Activated CD4-positive, alpha-beta T cell treated with anti-CD3 and anti-CD28 coated beads, Interleukin-2, amount 10 ng/mL, durations not matched to agents 24 days and 14 days (primary cell): Measurements from ENCODE around the gene ZSWIM9. TPM values are rescaled to one million over a fixed set of nuclear protein-coding genes. Genes with fewer than 3 reads are reported as not detected.

ENCODE experiments used
- DNase-seq: peaks from one replicate; pipeline ENCODE4 v3.0.0; 2022
- H3K27ac Mint-ChIP-seq: one replicate; pipeline ENCODE4 v1.8.0; 2022; ENCODE audit warnings: mild to moderate bottlenecking, mixed read lengths
- H3K27me3 Mint-ChIP-seq: one replicate; pipeline ENCODE4 v1.8.0; 2022; ENCODE audit warnings: mixed read lengths
- H3K36me3 Mint-ChIP-seq: one replicate; pipeline ENCODE4 v1.8.0; 2022; ENCODE audit warnings: low read depth, mild to moderate bottlenecking, mixed read lengths
- H3K4me1 Mint-ChIP-seq: one replicate; pipeline ENCODE4 v1.8.0; 2021; ENCODE audit warnings: mixed read lengths
- H3K4me3 Mint-ChIP-seq: one replicate; pipeline ENCODE4 v1.8.0; 2022; ENCODE audit warnings: mild to moderate bottlenecking, moderate library complexity, mixed read lengths
- H3K9me3 Mint-ChIP-seq: one replicate; pipeline ENCODE4 v1.8.0; 2021; ENCODE audit warnings: mixed read lengths
- intact Hi-C: fragments of 100-400 bp; cut with micrococcal nuclease; formaldehyde crosslinking; loops from one replicate; pipeline ENCODE4 v1.15.1; 2023
- total RNA-seq: library from RNA; stranded (reverse); gene quantifications from 2 replicates; pipeline ENCODE4 v1.2.3, GENCODE V29; 2022

Gene ZSWIM9
- total RNA-seq, 1 donor from 2014 or later, result 9.9 TPM

DNA sequence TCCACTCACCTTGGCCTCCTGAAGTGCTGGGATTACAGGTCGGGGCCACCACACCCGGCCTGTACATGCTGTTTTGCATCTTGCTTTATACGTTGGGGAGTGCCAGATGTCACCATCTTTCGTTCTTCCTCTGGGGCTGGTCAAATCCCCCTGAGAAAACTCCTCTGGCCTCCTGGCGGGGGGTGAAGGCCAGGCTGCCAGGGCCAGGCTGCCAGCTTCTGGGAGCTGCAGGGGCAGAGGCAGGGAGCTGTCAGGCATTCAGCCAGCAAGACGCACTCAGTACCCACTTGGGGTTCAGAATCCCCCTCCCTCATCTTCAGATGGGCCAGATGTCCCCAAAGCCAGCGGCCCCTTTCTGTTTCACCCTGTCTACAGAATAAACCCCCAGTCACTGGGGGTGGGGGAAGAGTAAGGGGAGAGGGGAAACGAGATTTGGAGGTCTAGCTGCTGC is 16.1 kb downstream of the ZSWIM9 start:
- H3K4me1 Mint-ChIP-seq, result no peaks in the 10 kb centered on the region
- DNase-seq, result no peak
- no peaks in the 10 kb centered on the region for H3K27me3 Mint-ChIP-seq
- H3K9me3 Mint-ChIP-seq, result no peaks in the 10 kb centered on the region
- intact Hi-C loops, result no loop called here
- H3K4me3 Mint-ChIP-seq, result no peak overlapping the region
- H3K36me3 Mint-ChIP-seq, result peaks cover 44% of the 10 kb centered on the region
- H3K27ac Mint-ChIP-seq, result no peak overlapping the region

DNA sequence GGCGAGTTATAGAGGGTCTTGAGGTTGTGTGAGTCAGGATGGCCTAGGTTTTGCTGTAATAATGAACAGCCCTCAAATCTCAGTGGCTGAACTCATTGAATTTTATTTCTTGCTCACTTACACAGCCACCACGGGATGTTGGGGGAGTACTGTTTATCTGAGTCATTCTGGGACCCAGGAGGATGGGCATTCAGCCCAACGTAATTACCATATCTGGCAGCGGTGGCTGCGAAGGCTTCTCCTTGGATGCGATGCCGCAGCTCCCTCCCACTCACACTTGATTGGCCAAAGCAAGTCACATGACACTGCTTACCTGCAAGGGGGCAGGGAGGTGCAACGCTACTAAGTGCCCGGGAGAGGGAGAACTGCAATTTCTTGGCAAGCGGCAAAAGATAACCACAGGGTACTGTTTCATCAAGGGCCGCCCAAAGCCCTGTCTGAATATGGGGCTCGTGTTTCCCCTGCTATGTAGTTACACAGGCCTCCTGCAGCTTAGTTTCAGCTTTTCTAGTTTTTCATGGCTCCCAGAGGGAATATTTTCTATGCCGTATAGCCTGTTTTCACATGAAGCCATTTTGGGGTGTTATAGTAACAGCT is 19.9 kb downstream of the ZSWIM9 start:
- Mint-ChIP-seq H3K4me1 (peaks cover 2% of the 10 kb centered on the region), H3K36me3 (peaks cover 30% of the 10 kb centered on the region), H3K27ac (no peak overlapping the region), H3K4me3 (no peak overlapping the region), H3K27me3 (no peaks in the 10 kb centered on the region), H3K9me3 (no peaks in the 10 kb centered on the region)
- DNase-seq, result no peak
- intact Hi-C loops, result no loop called here

DNA sequence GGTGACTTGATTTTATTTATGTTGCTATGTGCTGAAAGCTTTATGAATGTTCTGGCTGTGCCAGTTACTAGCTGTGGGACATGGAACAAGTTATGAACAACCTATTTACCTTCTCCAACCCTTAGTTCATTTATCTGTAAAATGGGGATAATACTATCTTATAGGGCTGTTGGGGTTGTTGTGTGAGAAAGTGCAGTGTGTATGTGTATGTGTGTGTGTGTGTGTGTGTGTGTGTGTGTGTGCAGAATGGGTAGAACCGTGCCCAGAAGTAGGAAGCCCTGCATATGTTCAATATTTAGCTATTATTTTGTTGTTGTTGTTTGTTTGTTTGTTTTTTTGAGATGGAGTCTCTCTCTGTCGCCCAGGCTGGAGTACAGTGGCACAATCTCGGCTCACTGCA is 20.4 kb downstream of the ZSWIM9 start:
- Mint-ChIP-seq H3K27ac (no peak overlapping the region), H3K36me3 (peaks cover 30% of the 10 kb centered on the region), H3K9me3 (no peaks in the 10 kb centered on the region), H3K4me1 (peaks cover 2% of the 10 kb centered on the region), H3K4me3 (no peak overlapping the region), H3K27me3 (no peaks in the 10 kb centered on the region)
- DNase-seq, result no peak
- intact Hi-C loops, result no loop called here

DNA sequence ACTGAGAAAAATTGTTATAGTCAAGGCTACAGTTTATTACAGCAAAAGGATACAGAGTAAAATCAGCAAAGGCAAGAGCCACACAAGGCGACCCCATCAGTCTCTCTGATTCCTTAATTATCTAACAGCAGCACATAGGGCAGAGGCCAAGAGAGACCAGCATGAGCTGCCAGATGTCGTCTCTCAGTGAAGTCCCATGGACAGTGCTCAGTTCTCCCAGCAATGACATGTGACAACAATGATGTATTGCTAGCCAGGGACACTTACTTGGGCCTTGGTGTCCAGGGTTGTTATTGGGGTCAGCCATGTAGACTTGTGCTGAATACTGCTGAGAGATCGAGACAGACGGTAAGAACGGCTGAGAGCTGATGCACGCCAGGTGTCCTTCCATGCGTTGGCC is 22.3 kb downstream of the ZSWIM9 start:
- no peak for DNase-seq
- intact Hi-C loops, result no loop called here
- H3K4me1 Mint-ChIP-seq, result peaks cover 2% of the 10 kb centered on the region
- H3K9me3 Mint-ChIP-seq, result no peaks in the 10 kb centered on the region
- no peaks in the 10 kb centered on the region for H3K27me3 Mint-ChIP-seq
- H3K4me3 Mint-ChIP-seq, result no peak overlapping the region
- H3K27ac Mint-ChIP-seq, result no peak overlapping the region
- peaks cover 29% of the 10 kb centered on the region for H3K36me3 Mint-ChIP-seq

DNA sequence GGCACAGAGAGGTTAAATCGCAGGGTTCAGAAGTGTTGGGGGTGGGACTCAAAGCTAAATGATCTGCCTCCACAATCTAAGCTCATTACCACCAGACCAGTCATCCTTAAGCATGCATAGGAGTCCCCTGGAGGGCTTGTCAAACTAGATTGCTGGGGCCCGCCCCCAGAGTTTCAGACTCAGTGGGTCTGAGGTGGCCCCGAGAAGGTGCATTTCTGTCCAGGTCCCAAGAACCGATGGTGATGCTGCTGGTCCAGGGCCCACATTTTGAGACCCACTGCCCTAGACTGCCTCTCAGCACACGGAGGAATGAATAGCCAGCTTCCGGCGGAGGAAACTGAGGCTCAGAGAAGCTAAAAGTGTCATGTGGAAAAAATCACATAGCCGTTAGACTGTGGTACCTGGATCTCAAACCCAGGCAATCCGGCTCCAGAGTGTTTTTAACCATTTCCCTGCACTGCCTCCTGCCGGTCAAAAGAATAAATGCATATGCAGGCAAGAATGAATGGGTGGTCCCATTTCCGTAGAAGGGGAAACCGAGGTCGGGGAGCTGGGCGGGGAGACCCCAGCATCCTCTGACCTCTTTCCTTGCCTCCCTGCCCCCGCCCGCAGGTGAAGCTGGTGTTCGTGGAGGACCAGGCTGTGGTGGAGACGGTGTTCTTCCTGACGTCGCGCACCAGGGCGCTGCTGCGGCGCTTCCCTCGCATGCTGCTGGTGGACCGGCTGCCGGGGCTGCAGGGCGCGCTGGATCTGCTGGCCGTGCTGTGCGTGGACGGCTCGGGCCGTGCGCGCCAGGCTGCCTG is 23.8 kb downstream of the ZSWIM9 start:
- intact Hi-C loops, result no loop called here
- no peak overlapping the region for H3K27ac Mint-ChIP-seq
- H3K27me3 Mint-ChIP-seq, result no peaks in the 10 kb centered on the region
- peaks cover 17% of the 10 kb centered on the region for H3K36me3 Mint-ChIP-seq
- DNase-seq, result peak; percentile 75
- H3K4me1 Mint-ChIP-seq, result peaks cover 2% of the 10 kb centered on the region
- no peak overlapping the region for H3K4me3 Mint-ChIP-seq
- H3K9me3 Mint-ChIP-seq, result no peaks in the 10 kb centered on the region

DNA sequence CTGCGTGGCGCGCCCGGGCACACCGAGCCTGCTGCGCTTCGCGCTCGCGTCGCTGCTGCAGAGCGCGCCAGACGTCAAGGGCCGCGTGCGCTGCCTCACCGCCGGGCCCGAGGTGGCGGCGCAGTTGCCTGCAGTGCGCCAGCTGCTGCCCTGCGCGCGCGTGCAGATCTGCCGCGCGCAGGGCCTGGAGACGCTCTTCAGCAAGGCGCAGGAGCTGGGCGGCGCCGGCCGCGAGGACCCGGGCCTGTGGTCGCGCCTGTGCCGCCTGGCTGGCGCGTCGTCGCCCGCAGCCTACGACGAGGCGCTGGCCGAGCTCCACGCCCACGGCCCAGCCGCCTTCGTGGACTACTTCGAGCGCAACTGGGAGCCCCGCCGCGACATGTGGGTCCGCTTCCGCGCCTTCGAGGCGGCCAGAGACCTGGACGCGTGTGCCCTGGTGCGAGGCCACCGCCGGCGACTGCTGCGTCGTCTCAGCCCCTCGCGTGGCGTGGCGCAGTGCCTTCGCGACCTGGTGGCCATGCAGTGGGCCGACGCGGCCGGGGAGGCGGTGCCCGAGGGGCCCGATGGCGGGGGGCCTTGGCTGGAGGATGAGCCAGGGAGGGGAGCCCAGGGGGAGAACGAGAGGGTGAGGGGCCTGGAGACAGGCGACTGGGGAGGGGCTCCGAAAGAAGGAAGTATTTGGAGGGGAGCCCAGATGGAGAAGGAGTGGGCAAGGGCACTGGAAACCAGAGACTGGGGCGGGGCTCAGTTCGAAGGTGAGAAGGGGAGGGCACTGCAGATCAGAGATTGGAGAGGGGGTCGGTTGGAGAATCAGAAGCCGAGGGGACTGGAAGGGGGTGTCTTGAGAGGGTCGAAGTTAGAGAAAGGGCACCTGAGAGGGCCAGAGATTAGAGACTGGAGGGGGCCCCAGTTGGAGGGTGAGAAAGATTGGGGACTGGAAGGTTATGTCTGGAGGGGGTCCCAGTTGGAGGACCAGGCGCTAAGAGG is 24.7 kb downstream of the ZSWIM9 start:
- Mint-ChIP-seq H3K9me3 (no peaks in the 10 kb centered on the region), H3K4me3 (no peak overlapping the region), H3K36me3 (peaks cover 12% of the 10 kb centered on the region), H3K27me3 (no peaks in the 10 kb centered on the region), H3K27ac (no peak overlapping the region), H3K4me1 (peaks cover 2% of the 10 kb centered on the region)
- intact Hi-C loops, result no loop called here
- no peak for DNase-seq

DNA sequence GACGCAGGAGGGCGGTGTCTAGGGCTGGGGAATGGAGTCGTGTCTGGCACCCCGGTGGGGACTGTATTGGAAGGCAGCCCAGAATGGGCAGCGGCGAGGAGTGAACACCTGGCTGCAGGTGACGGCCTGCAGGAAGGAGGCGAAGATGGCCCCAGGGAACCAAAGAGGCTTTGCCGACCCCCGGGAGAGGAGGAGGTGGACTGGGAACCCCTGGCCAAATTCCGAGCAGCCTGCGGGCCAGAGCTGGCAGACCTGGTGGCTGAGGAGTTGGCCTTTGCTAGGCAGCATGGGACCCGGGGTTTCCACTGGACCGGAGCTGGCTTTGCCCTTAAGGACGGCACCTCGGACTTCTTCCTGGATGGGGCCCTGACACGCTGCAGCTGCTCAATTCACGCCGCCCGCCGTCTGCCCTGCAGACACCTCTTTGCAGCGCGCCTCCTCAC is 25.9 kb downstream of the ZSWIM9 start:
- Mint-ChIP-seq H3K4me1 (peaks cover 2% of the 10 kb centered on the region), H3K9me3 (no peaks in the 10 kb centered on the region), H3K36me3 (peaks cover 6% of the 10 kb centered on the region), H3K27ac (no peak overlapping the region), H3K27me3 (no peaks in the 10 kb centered on the region), H3K4me3 (no peak overlapping the region)
- no peak for DNase-seq
- intact Hi-C loops, result no loop called here

DNA sequence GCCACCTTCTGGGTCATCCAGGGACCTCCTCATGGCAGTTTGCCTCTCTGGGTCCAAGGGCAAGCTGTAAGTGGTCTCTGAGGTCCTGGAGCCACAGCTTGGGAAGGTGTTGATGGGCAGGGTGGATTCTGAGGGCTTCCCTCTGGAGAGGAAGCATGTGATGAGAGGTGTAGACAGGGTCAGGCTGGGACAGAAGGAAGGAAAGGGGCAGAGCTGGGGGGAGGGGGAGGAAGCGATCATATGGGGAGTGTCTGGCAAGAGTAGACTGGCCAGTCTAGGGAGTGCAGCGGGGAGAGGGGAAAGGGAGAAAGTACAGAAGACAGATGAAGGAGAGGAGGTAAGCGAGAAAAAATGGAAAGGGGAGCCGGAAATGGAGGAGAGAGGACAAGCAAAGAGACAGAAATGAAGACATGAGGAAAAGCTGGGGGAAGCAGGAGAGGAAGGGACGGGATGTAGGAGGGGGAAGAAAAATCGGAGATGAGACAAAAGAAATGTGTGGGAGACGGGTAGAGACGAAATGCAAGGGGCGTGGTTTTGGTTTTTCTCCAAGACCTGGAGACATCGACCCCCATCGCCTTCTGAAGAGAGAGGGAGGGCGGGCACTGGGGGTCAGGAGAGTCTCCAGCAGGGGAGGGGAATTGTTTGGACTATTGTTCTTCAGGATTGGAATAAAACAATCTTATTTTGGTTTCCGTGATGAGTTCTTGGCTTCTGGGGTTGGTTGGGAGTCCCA is 26.6 kb downstream of the ZSWIM9 start:
- DNase-seq, result no peak
- Mint-ChIP-seq H3K27me3 (no peaks in the 10 kb centered on the region), H3K4me3 (no peak overlapping the region), H3K27ac (peak overlapping the region; percentile 14), H3K9me3 (no peaks in the 10 kb centered on the region), H3K36me3 (peaks cover 3% of the 10 kb centered on the region), H3K4me1 (peaks cover 5% of the 10 kb centered on the region)
- intact Hi-C loops, result no loop called here

DNA sequence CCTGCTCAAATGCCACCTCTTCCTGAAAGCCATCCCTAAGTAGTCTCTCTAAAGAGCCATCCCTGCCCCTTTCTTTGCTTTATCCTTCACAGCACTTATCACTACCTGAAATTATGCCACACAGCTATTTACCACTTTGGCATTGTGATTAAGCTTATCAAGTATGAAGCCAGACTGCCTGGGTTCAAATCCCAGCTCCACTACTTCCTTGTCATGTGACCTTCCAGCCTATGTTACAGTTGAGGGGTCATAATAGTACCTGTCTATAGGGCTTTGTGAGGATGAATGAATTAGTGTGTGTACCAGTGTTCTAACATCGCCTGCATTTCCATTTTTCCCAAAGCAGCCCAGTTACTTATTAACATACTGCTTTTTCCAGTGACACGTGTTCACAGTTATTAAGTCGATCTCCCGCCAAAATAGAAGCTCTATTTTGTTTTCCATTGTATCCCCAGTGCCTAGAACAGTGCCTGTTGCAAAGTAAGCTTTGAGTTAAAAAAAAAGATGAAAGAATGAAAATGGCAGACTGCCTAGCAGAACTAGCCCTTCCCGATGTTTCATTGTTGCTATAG is 32.8 kb downstream of the ZSWIM9 start:
- H3K4me3 Mint-ChIP-seq, result no peak overlapping the region
- intact Hi-C loops, result no loop called here
- H3K27me3 Mint-ChIP-seq, result no peaks in the 10 kb centered on the region
- peaks cover 10% of the 10 kb centered on the region for H3K36me3 Mint-ChIP-seq
- DNase-seq, result peak; percentile 65
- H3K9me3 Mint-ChIP-seq, result no peaks in the 10 kb centered on the region
- H3K27ac Mint-ChIP-seq, result no peak overlapping the region
- peaks cover 13% of the 10 kb centered on the region for H3K4me1 Mint-ChIP-seq

DNA sequence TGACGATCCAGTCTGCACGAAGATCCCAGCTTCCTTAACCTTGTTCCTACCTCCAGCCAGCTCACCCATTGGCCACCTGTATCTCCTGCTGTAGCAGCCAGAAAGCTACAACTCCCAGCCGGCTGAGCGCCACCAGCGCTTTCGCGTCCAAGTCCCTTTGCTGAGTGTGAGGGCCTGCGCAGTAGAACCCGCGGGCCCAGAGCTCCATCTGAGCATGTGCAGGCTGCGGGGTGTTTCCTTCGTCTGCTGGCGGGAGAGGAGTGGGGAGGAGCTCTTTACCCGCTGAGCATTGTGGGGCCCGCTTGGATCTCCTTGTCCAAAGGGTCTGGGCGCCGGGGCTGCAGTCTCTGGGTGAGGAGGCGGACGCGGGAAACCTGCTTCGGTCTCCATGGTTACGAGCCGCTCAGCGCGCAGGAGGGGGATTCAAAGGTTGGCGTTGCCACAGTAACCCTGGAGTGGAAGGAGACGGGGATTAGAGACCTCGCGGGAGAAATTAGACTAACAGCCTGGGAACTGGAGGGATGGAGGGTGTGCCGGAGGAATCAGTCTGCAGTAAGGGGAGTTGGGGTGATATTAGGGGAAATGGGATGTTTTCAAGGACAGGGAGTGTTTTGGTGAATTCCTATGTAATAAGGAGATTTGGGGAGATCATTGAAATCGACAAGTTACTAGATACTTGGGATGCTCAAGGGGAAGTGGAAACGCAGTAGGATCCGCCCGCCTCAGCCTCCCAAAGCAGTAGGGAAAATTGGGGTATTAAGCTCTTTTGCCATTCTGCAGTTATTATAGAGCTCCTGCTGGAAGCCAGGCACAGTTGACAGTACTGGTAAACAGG is 33.5 kb downstream of the ZSWIM9 start:
- Mint-ChIP-seq H3K27me3 (no peaks in the 10 kb centered on the region), H3K4me3 (no peak overlapping the region), H3K9me3 (no peaks in the 10 kb centered on the region), H3K4me1 (peaks cover 14% of the 10 kb centered on the region), H3K36me3 (peaks cover 11% of the 10 kb centered on the region), H3K27ac (no peak overlapping the region)
- intact Hi-C loops, result loop anchor here (1.0 kb wide), 2 partner anchors 34 to 56 kb away; partner anchors contain the start of genes LIG1 and ZSWIM9
- DNase-seq, result peak; percentile 98

DNA sequence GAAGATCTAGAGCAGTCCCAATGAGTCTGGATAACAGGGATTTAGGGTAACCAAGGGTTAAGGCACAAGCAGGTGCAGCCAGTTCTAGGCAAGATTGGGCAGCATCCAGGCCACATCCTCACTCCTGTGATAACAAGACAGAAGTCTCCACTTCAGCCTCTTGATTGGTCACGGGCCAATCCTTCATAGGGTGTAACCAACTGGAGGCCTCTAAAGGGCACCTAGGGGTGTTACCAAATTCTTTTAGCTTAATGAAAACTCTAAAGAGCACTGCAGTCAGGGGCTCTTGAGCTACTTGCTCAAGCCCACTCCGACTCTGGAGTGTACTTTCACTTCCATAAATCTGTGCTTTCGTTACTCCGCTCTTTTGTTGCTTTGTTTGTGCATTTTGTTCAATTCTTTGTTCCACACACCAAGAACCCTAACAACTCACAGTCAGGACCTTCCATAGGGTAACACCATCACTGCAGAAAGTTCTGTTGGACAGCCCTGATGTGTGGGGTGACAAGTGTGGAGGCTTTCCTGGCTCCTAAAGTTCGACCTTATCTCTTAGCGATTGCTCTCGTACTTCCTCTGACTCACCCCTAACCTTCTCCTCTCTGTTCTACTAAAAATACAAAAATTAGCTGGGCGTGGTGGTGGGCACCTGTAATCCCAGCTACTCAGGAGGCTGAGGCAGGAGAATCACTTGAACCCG is 36.1 kb downstream of the ZSWIM9 start:
- DNase-seq, result no peak
- intact Hi-C loops, result no loop called here
- peaks cover 16% of the 10 kb centered on the region for H3K4me1 Mint-ChIP-seq
- H3K4me3 Mint-ChIP-seq, result no peak overlapping the region
- H3K27me3 Mint-ChIP-seq, result no peaks in the 10 kb centered on the region
- peaks cover 26% of the 10 kb centered on the region for H3K36me3 Mint-ChIP-seq
- H3K9me3 Mint-ChIP-seq, result no peaks in the 10 kb centered on the region
- H3K27ac Mint-ChIP-seq, result peak overlapping the region; percentile 60

DNA sequence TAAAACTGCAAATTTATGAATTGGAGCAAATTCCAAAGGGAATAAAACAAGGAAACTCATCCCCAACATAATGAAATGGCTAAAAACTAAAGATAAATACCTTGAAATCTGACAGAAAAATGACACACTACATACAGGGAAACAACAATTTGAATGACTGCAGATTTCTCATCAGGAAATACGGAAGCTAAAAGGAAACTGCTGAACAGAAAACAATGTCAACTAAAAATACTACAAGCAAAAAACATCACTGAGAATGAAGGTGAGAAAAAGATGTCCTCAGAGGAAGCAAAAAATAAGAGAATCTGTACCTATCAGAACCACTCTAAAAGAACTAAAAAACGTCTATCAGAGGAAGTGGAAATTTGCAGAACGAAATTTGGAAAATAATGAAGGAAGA is 39.5 kb downstream of the ZSWIM9 start:
- Mint-ChIP-seq H3K4me1 (peaks cover 13% of the 10 kb centered on the region), H3K4me3 (no peak overlapping the region), H3K9me3 (no peaks in the 10 kb centered on the region), H3K27me3 (no peaks in the 10 kb centered on the region), H3K36me3 (peaks cover 45% of the 10 kb centered on the region), H3K27ac (no peak overlapping the region)
- DNase-seq, result no peak
- intact Hi-C loops, result no loop called here
